Activated CD8-positive, alpha-beta memory T cell treated with anti-CD3 and anti-CD28 coated beads, Interleukin-2, amount 50 U/mL, for 24 hours (primary cell): Measurements from ENCODE around the gene PRSS56.

Experiments used
- DNase-seq: peaks from one replicate; pipeline ENCODE4 v3.0.0-alpha.2; 2020; ENCODE audit errors: extremely low read depth

PRSS56 gene

DNA sequence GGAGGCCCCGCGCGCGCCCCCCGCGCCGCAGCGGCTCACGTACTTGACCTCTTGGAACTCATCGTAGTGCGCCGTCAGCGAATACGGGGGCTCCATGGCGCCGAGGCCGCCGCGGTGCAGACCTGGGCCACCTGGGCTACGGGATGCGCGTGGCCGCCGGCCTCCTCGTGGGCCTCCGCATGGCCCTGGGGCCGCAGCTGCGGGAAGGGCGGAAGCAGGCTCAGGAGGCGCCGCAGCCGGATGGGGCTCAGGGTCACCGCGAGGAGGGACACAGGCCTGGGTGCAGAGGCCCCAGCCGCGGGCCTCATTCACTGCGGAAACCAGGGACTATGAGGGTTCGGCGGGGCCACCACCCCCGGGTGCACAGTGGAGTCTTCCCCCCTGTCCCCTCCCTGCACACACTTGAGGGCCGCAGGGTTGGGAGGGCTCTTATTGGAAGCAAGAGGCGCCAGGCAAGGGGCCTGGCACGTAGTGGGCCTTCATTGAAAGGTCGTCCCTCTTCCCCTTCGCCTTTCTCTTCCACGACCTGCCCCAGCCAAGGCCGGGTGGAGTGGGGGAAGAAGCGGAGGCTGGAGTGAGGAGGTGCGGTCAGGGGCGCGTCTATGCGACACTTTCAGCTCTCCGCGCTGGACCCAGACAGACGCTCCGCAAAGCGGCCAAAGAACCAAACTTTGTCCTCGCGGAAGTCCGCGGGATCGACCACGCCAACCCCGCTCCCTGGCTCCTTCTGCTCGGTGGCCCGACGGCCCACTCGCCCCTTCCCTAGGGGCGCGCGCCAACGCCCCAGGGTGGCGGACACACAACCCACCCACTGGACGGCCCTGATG is 33.4 kb upstream of the PRSS56 start:
- no peak for DNase-seq

DNA sequence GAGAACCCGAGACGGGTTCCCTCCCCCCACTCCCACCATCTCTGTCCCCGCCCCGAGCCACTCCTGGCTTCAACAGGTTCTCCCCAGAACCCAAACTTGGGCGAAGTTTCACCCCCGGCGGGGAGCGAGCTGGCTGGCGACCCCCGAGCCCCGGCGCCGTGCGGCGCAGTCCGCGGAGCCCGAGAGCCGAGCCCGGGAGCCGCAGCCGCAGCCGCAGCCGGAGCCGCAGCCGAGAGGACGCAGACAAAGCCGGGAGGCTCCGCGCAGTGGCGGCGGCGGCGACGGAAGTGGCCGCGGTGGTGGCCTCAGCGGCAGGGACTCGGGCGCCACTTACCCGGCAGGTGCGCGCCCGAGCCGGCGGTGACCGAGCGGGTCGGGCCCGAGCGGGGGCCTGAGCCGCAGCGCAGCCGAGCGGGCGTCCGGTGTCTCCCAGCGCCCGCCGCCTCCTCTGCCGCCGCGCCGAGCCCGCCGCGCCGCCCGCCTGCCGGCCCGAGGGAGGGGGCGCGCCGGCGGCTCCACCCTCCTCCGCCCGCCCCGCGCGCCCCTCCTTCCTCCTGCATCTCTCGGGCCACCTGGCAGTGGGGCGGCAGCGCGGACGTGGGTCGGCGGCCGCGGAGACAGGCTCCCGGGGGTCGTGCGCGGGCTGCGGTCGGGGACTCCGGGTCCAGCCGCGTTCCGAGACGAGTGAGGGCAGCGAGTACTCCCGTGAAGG is 32.6 kb upstream of the PRSS56 start, which contains the start of gene ECEL1:
TSS of gene ECEL1 (minus strand) at position 450 of the 712 bp plus-strand sequence. CDS start 1,181 bp downstream, outside the sequence.
- no peak for DNase-seq

- DNase-seq, result no peak
Measured at GRCh38 chr2:232488097-232488711, 32.0 kb upstream of the PRSS56 start.

DNA sequence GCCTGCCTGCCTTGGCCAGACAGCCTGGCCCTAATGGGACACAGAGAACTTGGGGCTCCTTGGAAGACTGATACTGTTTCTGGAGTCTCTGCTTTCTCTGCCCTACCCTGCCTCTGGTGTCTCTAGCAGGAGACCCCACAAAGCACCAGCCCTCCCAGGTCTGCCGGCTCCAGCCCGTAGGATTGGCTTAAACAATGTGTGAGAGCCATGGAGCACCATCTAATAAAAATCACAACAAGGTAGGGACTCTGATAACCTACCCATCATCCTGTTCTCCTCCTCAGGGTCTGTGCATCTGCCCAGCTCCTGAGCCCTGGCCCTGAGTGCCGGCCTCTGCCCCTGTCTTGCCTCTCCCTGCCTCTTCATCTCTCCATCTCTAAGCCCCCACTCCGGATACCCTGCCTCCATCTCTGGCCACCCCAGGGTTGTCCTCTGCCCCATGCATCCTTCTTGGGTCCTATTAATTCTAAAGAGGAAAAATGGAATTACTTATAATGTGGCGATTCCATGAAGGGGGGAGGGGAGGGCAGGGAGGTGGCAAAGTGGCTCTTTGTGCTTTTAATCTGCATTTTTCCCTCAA is 31.4 kb upstream of the PRSS56 start:
- no peak for DNase-seq

GRCh38 chr2:232489516-232490220 is 30.5 kb upstream of the PRSS56 start:
- no peak for DNase-seq

DNA sequence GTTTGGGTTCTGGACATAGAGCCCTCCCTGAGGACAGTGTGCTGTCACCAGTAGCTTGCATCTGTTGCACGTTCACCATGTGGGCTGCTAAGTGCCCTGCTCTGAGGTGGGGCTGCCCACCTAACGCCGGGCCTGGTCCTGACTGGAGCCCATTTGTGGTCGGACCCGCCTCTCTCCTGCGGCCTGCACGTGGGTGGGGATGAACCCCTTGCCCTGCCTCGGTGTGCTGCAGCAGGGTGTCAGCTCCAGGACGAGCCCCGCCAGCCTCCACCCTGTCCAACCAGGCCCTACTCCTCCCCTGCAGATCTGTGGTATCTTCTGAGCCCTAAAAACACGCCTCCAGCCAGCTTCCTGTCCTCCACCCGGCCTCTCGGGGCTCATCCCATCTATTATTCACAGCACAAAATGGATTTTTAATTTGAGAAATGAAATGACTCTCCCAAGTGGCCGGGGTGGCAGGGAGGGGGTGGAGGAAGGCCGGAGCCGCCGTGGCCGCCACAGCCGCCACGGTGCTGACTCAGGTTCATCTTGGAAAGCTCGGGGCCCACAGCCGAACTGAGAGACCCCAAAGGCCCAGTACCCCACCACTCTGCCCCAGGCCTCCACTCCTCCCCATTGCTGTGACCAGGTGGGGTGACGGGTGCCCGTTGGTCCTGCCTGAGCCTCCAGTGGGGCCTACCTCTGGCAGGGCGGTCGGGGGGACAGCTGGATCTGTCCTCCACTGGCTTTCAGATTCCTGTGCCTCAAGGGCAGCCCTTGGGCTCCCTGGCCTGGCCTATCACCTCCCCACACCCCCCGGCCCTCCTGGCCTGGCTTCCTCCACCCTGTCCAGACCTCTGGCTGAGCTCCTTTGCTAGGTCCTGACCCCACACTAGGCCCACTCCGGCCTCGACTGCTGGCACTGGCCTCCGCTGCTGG is 29.7 kb upstream of the PRSS56 start:
- no peak for DNase-seq

DNA sequence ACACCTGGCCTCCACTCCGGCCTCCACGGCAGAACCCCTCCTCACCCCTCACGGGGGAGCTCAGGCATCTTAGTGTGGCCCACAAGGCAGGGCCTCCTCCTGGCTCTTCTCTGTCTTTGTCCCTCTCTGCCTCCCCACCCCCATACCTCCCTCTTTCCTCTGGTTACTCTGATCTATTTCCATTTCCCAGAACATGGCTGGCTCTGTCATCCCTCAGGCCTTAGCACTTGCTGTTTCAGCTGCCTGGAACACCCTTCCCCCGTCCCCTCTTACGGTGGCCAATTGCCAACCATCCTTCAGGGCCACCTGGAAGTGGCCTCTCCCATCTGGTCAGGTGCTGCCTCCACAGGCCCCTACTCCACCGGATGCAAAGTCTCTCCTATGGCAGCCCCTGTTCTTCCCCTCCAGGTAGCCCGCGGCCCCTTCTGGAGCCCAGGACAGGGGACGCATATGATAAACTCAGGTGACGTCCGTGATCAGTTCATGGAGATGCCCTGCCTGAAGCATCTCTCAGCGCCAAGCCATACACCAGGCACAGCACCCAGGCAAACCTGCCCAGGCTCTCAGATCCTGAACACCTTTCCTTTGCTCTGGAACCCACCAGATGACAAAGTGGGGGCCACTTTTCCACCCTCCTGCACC is 28.9 kb upstream of the PRSS56 start:
- DNase-seq, result no peak

DNA sequence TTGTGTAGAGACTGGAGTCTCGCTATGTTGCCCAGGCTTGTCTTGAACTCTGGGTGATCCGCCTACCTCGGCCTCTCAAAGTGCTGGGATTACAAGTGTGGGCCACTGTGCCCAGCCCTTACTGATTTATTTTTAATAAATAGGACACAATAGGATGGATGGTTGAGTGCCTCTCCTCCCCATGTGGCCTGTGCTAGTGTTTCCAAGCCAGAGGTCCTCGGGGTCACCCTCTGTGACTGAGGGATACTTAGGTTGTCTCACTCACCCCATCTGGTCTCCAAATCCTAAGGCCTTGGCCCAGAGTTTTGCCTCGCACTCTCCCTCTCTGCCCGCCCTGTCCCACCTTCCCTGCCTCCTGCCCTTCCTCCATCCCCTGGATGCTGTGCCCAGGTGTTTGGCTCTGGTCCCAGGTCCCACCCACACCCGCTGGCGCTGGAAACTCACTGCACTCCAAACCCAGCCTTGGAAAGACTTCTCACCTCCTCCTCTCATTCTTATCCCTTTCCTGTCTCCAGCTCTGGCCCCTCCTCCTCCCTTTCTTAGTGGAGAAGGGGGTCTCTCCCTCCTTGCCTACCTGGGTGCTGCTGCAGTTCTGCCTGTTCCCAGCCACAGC is 27.8 kb upstream of the PRSS56 start:
- no peak for DNase-seq

DNA sequence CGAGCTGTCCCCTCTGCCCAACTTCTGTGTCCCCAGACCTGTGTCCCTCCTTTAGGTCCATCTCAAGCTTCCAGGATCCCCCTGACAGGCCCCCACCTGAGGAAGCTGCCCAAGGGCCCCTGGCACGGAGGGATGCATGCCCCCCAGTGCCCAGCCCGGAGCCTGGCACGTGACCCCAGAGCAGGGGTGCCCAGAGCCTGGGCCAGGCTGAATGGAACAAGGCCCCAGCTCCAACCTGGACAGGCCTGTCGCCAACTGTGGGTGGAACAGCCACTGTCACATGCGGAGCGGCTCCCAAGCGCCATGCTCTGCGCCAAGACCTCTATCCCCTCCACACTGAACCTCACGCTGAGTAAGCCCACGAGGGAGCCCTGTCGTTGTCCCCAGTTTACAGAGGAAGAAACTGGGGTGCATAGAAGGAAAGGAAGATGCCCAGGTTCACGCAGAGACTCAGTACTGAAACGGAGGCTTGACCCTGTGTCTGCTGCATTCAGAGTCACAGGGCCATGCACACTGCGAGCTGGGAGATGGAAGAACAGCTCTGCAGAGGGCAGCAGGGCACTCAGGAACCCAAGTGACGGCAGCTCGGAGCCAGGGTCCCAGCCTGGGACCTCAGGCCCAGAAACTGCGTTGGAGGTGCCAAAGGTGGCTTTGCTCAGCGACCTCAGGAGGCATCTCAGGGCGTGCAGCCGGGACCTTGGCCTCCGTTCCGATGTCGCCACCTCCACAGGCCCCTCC is 27.1 kb upstream of the PRSS56 start:
- DNase-seq, result no peak

- DNase-seq, result no peak
Measured at GRCh38 chr2:232493701-232494474, 26.3 kb upstream of the PRSS56 start.

GRCh38 chr2:232494542-232494941 is 25.6 kb upstream of the PRSS56 start:
- DNase-seq, result no peak

- no peak for DNase-seq
Measured at GRCh38 chr2:232495292-232495691, 24.9 kb upstream of the PRSS56 start.

GRCh38 chr2:232496501-232497270 is 23.5 kb upstream of the PRSS56 start:
- DNase-seq, result no peak

- no peak for DNase-seq
Measured at GRCh38 chr2:232497348-232497747, 22.8 kb upstream of the PRSS56 start.

GRCh38 chr2:232498452-232498851 is 21.7 kb upstream of the PRSS56 start:
- no peak for DNase-seq

DNA sequence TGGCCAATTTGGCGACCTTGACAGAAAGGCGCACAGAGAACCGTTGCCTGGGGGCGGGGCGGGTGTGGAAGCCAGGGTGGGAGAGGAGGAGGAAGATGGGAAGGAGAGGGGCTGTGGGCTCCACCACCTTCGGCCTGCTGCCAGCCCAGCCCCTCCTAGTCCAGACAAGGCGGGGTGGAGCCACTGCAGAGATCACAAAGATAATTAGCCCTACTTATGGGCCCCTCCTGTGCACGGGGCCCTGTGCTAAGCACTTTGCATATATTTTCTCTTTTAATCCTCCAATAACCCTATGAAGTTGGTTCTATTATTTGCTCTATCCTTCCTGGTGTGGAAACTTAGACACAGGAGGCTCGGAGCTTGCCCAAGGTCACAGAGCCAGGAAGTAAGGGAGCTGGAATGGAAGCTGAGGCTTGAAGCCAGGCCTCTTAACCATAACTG is 18.8 kb upstream of the PRSS56 start:
- no peak for DNase-seq

DNA sequence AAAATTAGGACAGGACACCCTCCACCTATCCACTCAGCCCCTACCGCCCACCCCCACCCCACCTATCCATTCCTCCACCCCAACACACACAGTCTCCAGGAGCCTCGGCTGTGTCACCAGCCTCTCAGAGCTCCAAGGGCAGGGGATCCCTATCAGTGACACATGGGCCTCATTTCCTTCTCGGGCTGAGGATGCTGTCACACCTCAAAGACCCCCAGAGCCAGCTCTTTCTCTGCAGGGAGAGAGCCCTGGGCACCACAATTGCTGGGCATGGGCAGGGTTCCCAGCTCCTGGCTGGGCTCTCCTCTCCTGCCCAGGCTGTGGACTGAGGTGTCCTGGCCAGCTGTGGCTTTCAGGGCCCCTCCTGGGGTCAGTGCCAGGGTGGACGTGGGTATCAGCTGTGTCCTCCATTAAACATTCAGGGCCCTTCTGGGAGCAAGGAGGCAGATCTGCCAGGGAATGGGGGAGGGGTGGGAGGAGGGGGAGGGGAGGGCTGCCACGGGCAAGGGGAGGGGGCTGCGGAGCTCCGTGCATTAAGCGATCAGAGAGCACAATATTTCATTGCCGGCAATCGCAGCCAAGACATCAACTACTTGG is 18.3 kb upstream of the PRSS56 start:
- no peak for DNase-seq
